WI38 (cell line): ENCODE data around the gene ZC3HAV1L.

Experiments
- H3K4me3 ChIP-seq: 2 replicates; pipeline ENCODE4 v1.5.1; 2011; ENCODE audit warnings: low read depth, mild to moderate bottlenecking, control low read depth, low read length
- CTCF ChIP-seq: IDR thresholded peaks from 2 replicates; pipeline ENCODE4 v1.5.1; 2012; ENCODE audit warnings: low read depth, mild to moderate bottlenecking, control low read depth, low read length

Gene ZC3HAV1L

GRCh38 chr7:139075871-139076686, 40.2 kb upstream of the ZC3HAV1L start:
- H3K4me3 ChIP-seq: no peak overlapping the region
- TF ChIP-seq CTCF: no peak

- H3K4me3 ChIP-seq: no peak overlapping the region
- TF ChIP-seq CTCF: peak; percentile 38
These were observed 39.3 kb upstream of the ZC3HAV1L start for GRCh38 chr7:139075031-139075652.

- TF ChIP-seq CTCF: no peak
- no peak overlapping the region for H3K4me3 ChIP-seq
These were observed 37.0 kb upstream of the ZC3HAV1L start for GRCh38 chr7:139072796-139073195.

GRCh38 chr7:139071680-139072079, 35.8 kb upstream of the ZC3HAV1L start:
- no peak for TF ChIP-seq CTCF
- no peak overlapping the region for H3K4me3 ChIP-seq

GRCh38 chr7:139068544-139069399, 32.9 kb upstream of the ZC3HAV1L start:
- no peak overlapping the region for H3K4me3 ChIP-seq
- TF ChIP-seq CTCF: no peak

- H3K4me3 ChIP-seq: no peak overlapping the region
- TF ChIP-seq CTCF: no peak
These were observed 30.5 kb upstream of the ZC3HAV1L start for GRCh38 chr7:139066315-139066714.
